Muscle layer of colon (tissue), 2 donors: Measurements from ENCODE around the gene AGO3.

Experiments
- H3K27ac ChIP-seq: one replicate; pipeline ENCODE4 v1.7.0; 2013; ENCODE audit warnings: low read depth, mild to moderate bottlenecking, low read length, moderate library complexity
- H3K27me3 ChIP-seq, 2 donors: one replicate each; pipeline ENCODE4 v1.7.0; 2013; ENCODE audit warnings: low read length in 2 of 2, mild to moderate bottlenecking in 2 of 2; ENCODE audit not compliant: insufficient read depth in 2 of 2, control insufficient read depth in 1 of 2
- H3K36me3 ChIP-seq: one replicate; pipeline ENCODE4 v1.7.0; 2013; ENCODE audit warnings: mild to moderate bottlenecking, low read length; ENCODE audit not compliant: insufficient read depth
- H3K4me1 ChIP-seq: one replicate; pipeline ENCODE4 v1.7.0; 2013; ENCODE audit warnings: mild to moderate bottlenecking, low read length; ENCODE audit not compliant: insufficient read depth
- H3K4me3 ChIP-seq, 2 donors: one replicate each; pipeline ENCODE4 v1.7.0; 2013; ENCODE audit warnings: low read length in 2 of 2, low read depth in 1 of 2, mild to moderate bottlenecking in 1 of 2, moderate library complexity in 1 of 2
- H3K9ac ChIP-seq: one replicate; pipeline ENCODE4 v1.7.0; 2013; ENCODE audit warnings: low read length
- H3K9me3 ChIP-seq: one replicate; pipeline ENCODE4 v1.7.0; 2013; ENCODE audit warnings: mild to moderate bottlenecking, low read length
- donor health status: abdominal sarcoma.
- donor health status: Adenocarcinoma of cecum.

AGO3 gene

DNA sequence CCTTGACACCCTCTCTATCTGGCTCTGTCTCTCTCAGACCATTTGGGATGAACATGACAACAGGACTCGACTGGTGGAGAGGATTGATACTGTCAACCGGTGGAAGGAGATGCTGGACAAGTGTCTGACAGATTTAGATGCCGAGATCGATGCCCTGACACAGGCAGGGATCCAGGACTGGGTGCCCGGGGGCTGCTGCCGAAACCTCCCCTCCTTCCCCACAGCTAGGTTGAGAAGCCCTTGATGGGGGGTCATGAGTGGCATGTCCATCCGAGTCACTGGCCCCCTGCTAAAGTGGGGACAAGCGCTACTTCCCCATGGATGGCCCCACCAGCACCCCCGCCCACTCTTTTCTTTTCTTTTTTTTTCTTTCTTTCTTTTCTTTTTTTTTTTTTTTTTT lies 154.2 kb downstream of the AGO3 start:
- no peaks in the 10 kb centered on the region for H3K36me3 ChIP-seq
- H3K9me3 ChIP-seq, result no peaks in the 10 kb centered on the region
- peaks cover 17% of the 10 kb centered on the region for H3K4me1 ChIP-seq
- H3K27ac ChIP-seq, result no peak overlapping the region
- no peak overlapping the region for H3K9ac ChIP-seq
- H3K27me3 ChIP-seq, result peaks cover 0 to 9% of the 10 kb centered on the region in 2 donors
- H3K4me3 ChIP-seq, result no peak overlapping the region

GRCh38 chr1:36085686-36086526 lies 155.0 kb downstream of the AGO3 start:
- Histone ChIP-seq H3K4me3 (no peak overlapping the region), H3K4me1 (peaks cover 20% of the 10 kb centered on the region), H3K9ac (no peak overlapping the region), H3K27me3 (peaks cover 0 to 9% of the 10 kb centered on the region in 2 donors), H3K27ac (no peak overlapping the region), H3K36me3 (peaks cover 1% of the 10 kb centered on the region), H3K9me3 (no peaks in the 10 kb centered on the region)

DNA sequence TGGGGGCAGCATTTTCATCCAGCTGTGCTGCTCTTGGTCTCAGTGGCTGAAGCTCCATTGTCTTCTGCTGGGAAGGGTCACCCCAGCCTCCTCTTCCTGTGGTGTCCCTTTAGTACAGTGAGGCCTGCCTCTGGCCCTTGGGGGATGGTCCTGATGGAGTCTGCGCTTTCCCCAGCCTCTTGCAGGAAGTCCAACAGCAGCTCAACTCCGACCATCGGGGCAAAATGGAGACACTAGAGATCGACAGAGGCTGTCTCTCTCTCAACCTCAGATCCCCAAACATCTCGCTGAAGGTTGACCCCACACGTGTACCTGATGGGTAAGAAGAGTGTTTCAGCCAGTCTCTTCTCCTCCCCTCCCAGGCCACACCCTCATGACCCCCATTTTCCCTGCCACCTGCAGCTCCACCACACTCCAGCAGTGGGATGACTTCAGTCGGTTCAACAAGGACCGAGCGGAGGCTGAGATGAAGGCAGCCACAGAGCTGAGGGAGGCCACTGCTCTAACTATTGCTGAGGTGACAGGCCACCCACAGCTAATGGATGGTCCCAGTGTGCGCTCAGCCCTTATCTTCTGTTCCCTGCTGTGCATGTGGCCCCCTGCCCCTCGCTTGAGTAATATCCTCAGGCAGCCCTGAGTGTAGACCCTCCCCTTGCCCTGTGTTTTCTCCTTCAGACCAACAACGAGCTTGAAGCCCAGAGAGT lies 155.8 kb downstream of the AGO3 start:
- Histone ChIP-seq H3K27ac (no peak overlapping the region), H3K9me3 (no peaks in the 10 kb centered on the region), H3K27me3 (peaks cover 0 to 9% of the 10 kb centered on the region in 2 donors), H3K4me3 (no peak overlapping the region), H3K9ac (no peak overlapping the region), H3K4me1 (peaks cover 20% of the 10 kb centered on the region), H3K36me3 (peaks cover 9% of the 10 kb centered on the region)

DNA sequence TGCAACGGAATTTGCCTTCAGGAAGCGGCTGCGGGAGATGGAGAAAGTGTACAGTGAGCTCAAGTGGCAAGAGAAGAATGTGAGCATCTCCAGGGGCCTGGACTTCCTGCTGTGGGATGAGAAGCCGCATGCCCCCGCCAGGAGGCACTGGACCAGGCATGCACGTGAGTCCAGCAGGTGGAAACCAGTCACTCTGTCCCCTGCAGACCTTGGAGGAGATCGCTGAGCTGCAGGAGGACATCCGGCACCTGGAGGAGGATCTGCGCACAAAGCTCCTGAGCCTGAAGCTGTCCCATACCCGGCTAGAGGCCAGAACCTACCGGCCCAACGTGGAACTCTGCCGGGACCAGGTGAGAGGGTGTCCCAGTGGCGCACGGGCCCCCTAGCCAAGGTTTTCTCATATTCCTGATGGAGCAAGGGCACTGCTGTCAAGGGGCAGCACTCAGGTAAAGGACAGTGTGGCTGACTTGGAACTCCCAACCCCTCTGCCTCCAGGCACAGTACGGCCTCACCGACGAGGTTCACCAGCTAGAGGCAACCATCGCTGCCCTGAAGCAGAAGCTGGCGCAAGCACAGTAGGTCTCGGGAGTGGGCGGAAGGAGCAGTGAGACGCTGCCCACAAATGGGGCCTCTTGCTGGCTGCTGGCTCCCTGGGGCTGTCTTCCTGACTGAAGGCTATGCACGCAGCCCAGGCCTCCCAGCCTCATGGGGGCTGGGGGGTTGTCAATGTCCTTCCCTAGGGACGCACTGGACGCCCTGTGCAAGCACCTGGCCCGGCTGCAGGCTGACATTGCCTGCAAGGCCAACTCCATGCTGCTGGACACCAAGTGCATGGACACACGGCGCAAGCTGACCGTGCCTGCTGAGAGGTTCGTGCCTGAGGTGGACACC lies 156.6 kb downstream of the AGO3 start:
- Histone ChIP-seq H3K27me3 (peaks cover 0 to 9% of the 10 kb centered on the region in 2 donors), H3K9ac (no peak overlapping the region), H3K27ac (no peak overlapping the region), H3K4me1 (peaks cover 20% of the 10 kb centered on the region), H3K4me3 (peak overlapping the region in 1 of 2 donors; percentile 100), H3K9me3 (no peaks in the 10 kb centered on the region), H3K36me3 (peaks cover 17% of the 10 kb centered on the region)

DNA sequence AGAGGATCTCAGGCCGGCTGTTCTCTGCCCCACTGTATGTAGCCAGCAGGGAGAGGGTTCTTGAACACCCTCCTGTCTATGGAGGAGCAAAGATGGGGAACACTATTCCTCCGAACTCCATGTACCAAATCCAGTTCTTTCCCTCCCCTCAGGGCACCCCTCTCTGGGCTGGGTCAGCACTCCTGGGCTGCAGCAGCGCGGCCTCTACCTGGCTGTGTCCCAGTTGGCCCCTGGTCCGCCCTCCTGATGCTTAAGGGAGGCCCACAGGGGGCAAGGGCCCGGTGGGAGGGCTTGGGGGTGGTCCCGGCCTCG lies 157.3 kb downstream of the AGO3 start:
- Histone ChIP-seq H3K4me1 (peaks cover 24% of the 10 kb centered on the region), H3K36me3 (peaks cover 24% of the 10 kb centered on the region), H3K9me3 (no peaks in the 10 kb centered on the region), H3K9ac (no peak overlapping the region), H3K4me3 (peak overlapping the region; percentile 86 to 100), H3K27me3 (peaks cover 0 to 9% of the 10 kb centered on the region in 2 donors), H3K27ac (peak overlapping the region; percentile 76)

DNA sequence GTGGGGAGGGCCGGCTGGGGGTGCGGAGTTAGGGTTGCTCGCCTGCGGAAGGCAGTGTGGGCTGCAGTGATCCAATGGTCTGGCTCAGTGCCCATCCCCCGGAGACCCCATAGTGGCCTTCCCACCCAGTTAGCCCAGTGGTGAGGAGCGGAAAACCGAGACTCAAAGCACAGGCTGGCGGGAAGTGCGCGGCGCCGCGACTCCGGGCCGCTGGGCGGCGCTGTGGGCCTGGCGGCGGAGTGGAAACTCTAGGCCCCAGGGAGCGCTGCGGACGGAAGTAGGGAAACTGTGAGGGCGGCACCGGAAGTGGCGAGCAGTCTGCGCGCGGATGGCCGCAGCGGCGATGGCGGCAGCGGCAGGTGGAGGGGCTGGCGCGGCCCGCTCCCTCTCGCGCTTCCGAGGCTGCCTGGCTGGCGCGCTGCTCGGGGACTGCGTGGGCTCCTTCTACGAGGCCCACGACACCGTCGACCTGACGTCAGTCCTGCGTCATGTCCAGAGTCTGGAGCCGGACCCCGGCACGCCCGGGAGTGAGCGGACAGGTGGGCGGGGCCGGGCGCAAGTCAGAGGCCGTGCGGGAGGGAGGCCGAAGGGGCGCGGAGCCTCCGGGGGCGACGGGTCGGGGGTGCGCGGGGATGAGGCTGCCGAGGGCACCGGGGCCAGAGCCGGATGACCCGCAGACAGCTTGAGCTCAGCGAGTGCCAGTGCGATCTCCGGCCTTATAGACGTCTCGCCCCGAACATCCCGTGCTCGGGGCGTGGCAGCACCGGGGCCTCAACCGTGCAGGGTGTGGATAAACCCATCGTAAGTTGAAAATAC lies 157.9 kb downstream of the AGO3 start, which contains the start of gene ADPRS:
Gene ADPRS, plus strand, starts transcription at position 316 of the 816 bp plus-strand sequence. Its CDS starts 13 bp downstream, at position 329.
- peak within 1 kb of the TSS; percentile 57 for H3K9ac ChIP-seq
- peaks cover 25% of the 10 kb centered on the region for H3K4me1 ChIP-seq
- peak within 1 kb of the TSS; percentile 87 for H3K27ac ChIP-seq
- H3K27me3 ChIP-seq, result peaks cover 0 to 9% of the 10 kb centered on the region in 2 donors
- H3K9me3 ChIP-seq, result no peaks in the 10 kb centered on the region
- peak within 1 kb of the TSS; percentile 86 to 100 for H3K4me3 ChIP-seq
- H3K36me3 ChIP-seq, result peaks cover 30% of the 10 kb centered on the region

GRCh38 chr1:36089393-36090121 lies 158.7 kb downstream of the AGO3 start:
- peak overlapping the region; percentile 86 to 100 for H3K4me3 ChIP-seq
- H3K36me3 ChIP-seq, result peaks cover 38% of the 10 kb centered on the region
- H3K27ac ChIP-seq, result peak overlapping the region; percentile 87
- H3K4me1 ChIP-seq, result peaks cover 27% of the 10 kb centered on the region
- no peaks in the 10 kb centered on the region for H3K9me3 ChIP-seq
- H3K9ac ChIP-seq, result peak overlapping the region; percentile 57
- H3K27me3 ChIP-seq, result peaks cover 0 to 5% of the 10 kb centered on the region in 2 donors

GRCh38 chr1:36091141-36091540 lies 160.2 kb downstream of the AGO3 start:
- Histone ChIP-seq H3K27me3 (no peaks in the 10 kb centered on the region), H3K9me3 (no peaks in the 10 kb centered on the region), H3K9ac (no peak overlapping the region), H3K27ac (no peak overlapping the region), H3K4me3 (no peak overlapping the region), H3K4me1 (peaks cover 26% of the 10 kb centered on the region), H3K36me3 (peaks cover 46% of the 10 kb centered on the region)

DNA sequence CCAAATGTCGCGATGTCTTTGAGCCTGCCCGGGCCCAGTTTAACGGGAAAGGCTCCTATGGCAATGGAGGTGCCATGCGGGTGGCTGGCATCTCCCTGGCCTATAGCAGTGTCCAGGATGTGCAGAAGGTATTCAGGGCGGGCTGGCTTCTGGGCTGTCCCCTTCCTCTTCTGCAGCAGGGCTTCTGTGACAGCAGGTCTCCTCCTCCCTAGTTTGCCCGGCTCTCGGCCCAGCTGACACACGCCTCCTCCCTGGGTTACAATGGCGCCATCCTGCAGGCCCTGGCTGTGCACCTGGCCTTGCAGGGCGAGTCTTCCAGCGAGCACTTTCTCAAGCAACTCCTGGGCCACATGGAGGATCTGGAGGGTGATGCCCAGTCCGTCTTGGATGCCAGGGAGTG lies 160.8 kb downstream of the AGO3 start:
- Histone ChIP-seq H3K4me3 (no peak overlapping the region), H3K9ac (no peak overlapping the region), H3K9me3 (no peaks in the 10 kb centered on the region), H3K36me3 (peaks cover 46% of the 10 kb centered on the region), H3K27me3 (no peaks in the 10 kb centered on the region), H3K27ac (no peak overlapping the region), H3K4me1 (peaks cover 26% of the 10 kb centered on the region)

- Histone ChIP-seq H3K4me3 (no peak overlapping the region), H3K36me3 (peaks cover 46% of the 10 kb centered on the region), H3K27me3 (no peaks in the 10 kb centered on the region), H3K4me1 (peaks cover 26% of the 10 kb centered on the region), H3K9ac (no peak overlapping the region), H3K9me3 (no peaks in the 10 kb centered on the region), H3K27ac (no peak overlapping the region)
Observed at GRCh38 chr1:36092166-36092797, 161.4 kb downstream of the AGO3 start.
